PC-3 (cell line): Measurements from ENCODE around the gene OSR1.

Experiments used
- EZH2 ChIP-seq: fragments of 300-600 bp; sonication (generic); IDR thresholded peaks from one replicate; pipeline ENCODE4 v1.6.1; 2017; ENCODE audit warnings: antibody characterized with exemption, mild to moderate bottlenecking, low read length; ENCODE audit not compliant: unreplicated experiment
- TF ChIP-seq, protein P1 (sequence below): fragments of 300-600 bp; sonication (generic); conservative IDR thresholded peaks from 2 replicates; pipeline ENCODE4 v1.5.1; 2017; ENCODE audit warnings: antibody characterized with exemption, low read depth, mild to moderate bottlenecking, low read length

DNA sequence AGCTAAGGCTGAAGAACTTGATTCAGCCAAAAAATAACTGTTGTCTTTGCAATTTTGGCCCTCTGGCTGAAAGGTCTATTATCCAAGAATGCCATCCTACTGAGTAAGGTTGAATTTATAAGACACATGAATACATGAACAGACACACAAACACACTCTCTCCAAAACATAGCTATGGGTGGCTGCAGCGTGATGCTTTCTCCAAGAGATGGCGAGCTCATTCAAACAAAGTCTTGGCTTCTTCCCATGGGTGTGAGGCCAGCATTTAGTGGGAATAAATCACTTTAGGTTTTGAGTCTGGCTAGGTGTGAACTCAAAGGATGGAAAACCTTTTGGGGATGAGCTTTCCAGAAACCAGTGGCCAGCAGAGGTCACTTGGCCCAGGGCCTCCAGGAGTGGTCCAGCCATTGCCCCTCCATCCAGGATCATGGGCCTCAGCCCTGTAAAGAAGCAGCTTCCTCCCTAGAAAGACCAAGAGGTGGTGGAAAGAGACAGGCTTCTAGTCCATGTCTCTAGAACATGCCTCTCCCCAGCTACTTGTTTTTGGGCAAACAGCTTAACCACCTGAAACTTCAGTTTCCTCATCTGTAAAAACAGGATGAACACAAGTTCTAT lies 11.0 kb upstream of the OSR1 start:
- TF ChIP-seq, protein P1, sequence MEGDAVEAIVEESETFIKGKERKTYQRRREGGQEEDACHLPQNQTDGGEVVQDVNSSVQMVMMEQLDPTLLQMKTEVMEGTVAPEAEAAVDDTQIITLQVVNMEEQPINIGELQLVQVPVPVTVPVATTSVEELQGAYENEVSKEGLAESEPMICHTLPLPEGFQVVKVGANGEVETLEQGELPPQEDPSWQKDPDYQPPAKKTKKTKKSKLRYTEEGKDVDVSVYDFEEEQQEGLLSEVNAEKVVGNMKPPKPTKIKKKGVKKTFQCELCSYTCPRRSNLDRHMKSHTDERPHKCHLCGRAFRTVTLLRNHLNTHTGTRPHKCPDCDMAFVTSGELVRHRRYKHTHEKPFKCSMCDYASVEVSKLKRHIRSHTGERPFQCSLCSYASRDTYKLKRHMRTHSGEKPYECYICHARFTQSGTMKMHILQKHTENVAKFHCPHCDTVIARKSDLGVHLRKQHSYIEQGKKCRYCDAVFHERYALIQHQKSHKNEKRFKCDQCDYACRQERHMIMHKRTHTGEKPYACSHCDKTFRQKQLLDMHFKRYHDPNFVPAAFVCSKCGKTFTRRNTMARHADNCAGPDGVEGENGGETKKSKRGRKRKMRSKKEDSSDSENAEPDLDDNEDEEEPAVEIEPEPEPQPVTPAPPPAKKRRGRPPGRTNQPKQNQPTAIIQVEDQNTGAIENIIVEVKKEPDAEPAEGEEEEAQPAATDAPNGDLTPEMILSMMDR: peak; percentile 83
- TF ChIP-seq EZH2: no peak
